NCI-H187 (cell line): ENCODE results near the gene MDH2.
"Not testable (repeated sequence)": the region's sequence is repeated elsewhere in the genome, so short reads cannot be mapped to it uniquely, and the experiment has no call there.

Experiments used
- DNase-seq, 2 experiments: peaks; one replicate each; lab custom pipeline; 2025; lab: John Stamatoyannopoulos, UW

MDH2 gene

GRCh38 chr7:76072243-76073148 is 24.6 kb downstream of the MDH2 start:
- no peak for DNase-seq

- DNase-seq: no peak
Observed at GRCh38 chr7:76073335-76073990, 25.6 kb downstream of the MDH2 start.

GRCh38 chr7:76074306-76074971 is 26.5 kb downstream of the MDH2 start:
- no peak for DNase-seq

- DNase-seq: no peak
Observed at GRCh38 chr7:76074972-76075370, 27.1 kb downstream of the MDH2 start.

GRCh38 chr7:76076995-76077394 is 29.1 kb downstream of the MDH2 start:
- no peak for DNase-seq

- no peak for DNase-seq
Observed at GRCh38 chr7:76077435-76077834, 29.5 kb downstream of the MDH2 start.

GRCh38 chr7:76080204-76080603 is 32.3 kb downstream of the MDH2 start:
- DNase-seq: no peak

- not testable (repeated sequence) for DNase-seq
Observed at GRCh38 chr7:76084115-76084514, 36.2 kb downstream of the MDH2 start.

GRCh38 chr7:76086070-76086469 is 38.2 kb downstream of the MDH2 start:
- no peak for DNase-seq

- not testable (repeated sequence) for DNase-seq
Observed at GRCh38 chr7:76087362-76087791, 39.5 kb downstream of the MDH2 start.

- no peak for DNase-seq
Observed at GRCh38 chr7:76089865-76090475, 42.1 kb downstream of the MDH2 start.

GRCh38 chr7:76091506-76091905 is 43.6 kb downstream of the MDH2 start:
- DNase-seq: no peak

- not testable (repeated sequence) for DNase-seq
Observed at GRCh38 chr7:76093531-76093930, 45.6 kb downstream of the MDH2 start.

GRCh38 chr7:76094326-76094725 is 46.4 kb downstream of the MDH2 start:
- not testable (repeated sequence) for DNase-seq

- DNase-seq: no peak
Observed at GRCh38 chr7:76095908-76096307, 48.0 kb downstream of the MDH2 start.

- DNase-seq: not testable (repeated sequence)
Observed at GRCh38 chr7:76101693-76102437, 54.0 kb downstream of the MDH2 start.

GRCh38 chr7:76103788-76104187 is 55.9 kb downstream of the MDH2 start:
- DNase-seq: not testable (repeated sequence)

- DNase-seq: not testable (repeated sequence)
Observed at GRCh38 chr7:76106130-76106529, 58.2 kb downstream of the MDH2 start.

GRCh38 chr7:76106893-76107292 is 59.0 kb downstream of the MDH2 start:
- no peak for DNase-seq

GRCh38 chr7:76108540-76109233 is 60.8 kb downstream of the MDH2 start:
- DNase-seq: no peak
